Glomerular endothelial cell (primary cell): ENCODE data around the gene TTLL10. TPM values are rescaled to one million over a fixed set of nuclear protein-coding genes. Genes with fewer than 3 reads are reported as not detected.

Source experiments
- DNase-seq: peaks from one replicate; pipeline ENCODE4 v3.0.0-alpha.2; 2011; ENCODE audit warnings: low read depth, low spot score; ENCODE audit errors: extremely low read depth
- total RNA-seq: library from RNA; depleted of rRNA; stranded (reverse); fragments of >200 nt; gene quantifications from 2 replicates; pipeline ENCODE4 v1.2.3, GENCODE V29; 2015

The TTLL10 gene
- total RNA-seq, 1 donor from 2014 or later: not detected

DNA sequence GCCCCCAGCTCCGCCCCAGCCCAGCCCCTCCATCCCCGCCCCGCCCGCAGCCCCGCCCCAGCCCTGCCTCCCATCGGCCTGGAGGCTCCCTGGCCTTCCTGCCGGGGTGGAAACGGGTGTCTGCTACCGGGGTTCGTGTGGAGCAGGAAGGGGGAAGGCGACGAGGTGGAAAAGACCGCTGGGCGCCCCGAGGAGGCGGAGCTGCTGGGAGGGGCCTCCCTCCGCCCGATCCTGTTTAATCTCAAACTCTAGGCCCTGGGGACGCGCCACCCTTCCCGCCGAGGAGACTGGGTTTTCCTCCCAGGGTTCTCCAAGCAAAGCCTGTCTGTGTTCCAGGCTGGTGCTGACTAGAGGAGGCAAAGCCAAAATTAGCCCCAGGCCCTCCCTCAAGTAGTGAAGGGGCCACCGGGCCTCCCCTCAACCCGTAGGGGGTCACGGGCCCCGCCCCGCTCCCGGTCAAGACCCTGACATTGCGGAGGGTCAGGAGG lies 16.2 kb upstream of the TTLL10 start:
- no peak for DNase-seq

DNA sequence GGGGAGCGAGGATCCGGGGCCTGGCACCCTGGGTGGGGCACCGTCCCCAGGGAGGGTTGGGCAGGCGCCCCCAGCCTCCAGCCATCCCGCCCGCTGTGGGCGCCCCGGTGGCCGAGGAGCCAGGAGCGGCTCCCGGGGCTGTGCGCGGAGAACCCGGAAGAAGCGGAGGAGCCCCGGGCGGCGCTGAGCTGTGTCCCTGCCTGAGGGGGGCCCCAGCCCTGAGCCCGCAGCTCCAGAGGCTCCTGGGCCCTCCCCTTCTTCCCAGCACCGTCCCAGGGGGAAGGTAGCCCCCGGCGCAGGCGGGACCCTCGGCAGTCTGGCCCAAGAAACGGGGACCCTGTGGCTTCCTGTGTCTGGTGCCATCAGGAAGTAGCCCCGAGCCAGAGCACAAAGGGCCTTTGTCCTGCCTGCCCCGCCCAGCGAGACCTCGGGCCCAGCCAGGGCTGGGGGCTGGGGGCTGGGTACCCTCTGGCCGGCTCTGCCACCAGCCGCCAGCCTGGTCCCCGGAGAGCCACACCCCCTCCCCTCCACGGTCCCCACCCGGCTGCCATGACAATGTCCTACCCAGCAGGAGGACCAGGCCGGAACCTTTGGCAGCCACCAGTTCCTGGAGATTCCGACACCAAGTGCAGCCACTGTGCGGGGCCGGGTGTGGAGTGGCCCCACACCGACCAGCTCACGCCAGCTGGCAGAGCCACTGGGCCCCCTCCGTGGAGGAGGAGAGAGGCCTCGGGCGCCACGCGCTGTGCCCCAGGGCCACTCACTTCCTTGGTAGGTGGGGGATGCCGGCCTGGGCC lies 15.6 kb upstream of the TTLL10 start:
- no peak for DNase-seq

- DNase-seq: no peak
These were observed 13.3 kb upstream of the TTLL10 start for GRCh38 chr1:1160281-1160930.

DNA sequence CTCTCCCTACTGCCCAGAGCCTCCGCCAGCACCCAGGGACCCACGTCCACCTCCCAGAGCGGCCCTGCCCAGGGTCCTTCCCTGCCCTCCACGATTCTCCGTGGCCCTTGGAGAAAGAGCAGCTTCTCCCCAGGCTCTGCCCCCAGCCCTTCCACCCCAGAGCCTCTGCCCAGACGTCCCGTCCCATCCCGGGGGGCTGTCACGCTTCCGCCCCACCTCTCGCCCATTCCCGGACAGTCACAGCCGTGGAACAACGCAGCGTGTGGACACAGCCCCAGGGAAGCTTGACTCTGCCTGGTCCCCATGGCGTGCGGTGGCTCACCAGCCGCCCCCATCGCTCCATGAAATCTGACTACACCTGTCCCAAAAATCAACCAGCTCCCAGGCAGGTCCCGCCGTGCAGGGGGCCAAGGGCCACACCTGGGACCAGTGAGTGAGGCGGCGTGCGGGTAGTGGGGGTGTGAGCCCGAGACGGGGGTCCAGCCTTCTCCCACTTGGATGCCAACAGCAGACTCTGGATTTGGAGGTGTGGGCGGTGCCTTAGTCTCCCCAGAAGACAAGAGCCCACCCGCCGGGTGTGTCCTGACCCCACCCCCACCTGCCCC lies 12.5 kb upstream of the TTLL10 start:
- DNase-seq: no peak

DNA sequence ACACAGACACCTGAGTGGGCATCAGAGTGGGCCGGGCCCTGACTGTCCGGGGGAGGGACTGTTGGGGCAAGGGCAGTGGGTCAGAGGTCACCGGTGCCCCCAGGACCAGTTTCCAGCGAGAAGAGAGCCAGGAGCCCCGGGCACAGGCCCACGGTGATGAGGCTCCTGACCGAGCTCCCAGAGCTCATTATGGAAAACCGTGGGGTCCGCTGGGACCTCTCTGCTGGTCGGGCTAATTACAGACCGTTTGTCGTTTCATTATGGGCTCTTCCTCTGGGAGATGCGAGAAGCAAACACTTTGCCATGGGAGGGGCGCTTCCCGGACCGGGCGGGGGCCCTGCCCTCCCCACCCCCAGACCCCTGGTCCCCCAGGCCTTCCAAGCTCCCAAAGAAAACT lies 12.0 kb upstream of the TTLL10 start:
- DNase-seq: no peak

- DNase-seq: no peak
These were observed 10.8 kb upstream of the TTLL10 start for GRCh38 chr1:1162597-1163537.

DNA sequence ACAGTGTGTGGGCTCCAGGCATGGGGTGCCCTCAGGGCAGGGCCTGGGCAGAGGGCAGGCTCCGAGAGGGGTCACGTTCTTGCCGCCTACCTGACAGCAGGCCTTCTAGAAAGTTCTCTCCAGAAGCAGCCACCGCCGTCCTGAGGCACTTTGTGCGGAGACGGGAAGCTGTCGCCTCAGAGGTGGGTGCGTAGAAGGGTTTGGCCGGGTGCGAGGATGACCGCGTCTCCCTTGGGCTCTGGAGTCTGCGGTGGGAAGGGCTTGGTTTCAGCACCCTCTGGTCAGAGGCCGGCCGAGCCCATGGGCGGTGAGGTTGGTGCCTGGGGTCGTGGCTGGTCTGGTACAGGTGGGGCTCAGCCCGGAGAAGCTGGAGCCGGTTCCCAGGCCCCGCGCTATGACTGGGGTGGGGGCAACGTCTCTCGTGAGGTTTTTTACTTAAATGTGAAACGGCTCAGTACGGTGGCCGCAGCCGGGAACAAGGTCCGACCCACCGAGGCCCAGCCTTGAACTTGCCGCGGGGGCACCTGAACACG lies 10.1 kb upstream of the TTLL10 start:
- no peak for DNase-seq

GRCh38 chr1:1164361-1164700 lies 9.3 kb upstream of the TTLL10 start:
- DNase-seq: no peak

DNA sequence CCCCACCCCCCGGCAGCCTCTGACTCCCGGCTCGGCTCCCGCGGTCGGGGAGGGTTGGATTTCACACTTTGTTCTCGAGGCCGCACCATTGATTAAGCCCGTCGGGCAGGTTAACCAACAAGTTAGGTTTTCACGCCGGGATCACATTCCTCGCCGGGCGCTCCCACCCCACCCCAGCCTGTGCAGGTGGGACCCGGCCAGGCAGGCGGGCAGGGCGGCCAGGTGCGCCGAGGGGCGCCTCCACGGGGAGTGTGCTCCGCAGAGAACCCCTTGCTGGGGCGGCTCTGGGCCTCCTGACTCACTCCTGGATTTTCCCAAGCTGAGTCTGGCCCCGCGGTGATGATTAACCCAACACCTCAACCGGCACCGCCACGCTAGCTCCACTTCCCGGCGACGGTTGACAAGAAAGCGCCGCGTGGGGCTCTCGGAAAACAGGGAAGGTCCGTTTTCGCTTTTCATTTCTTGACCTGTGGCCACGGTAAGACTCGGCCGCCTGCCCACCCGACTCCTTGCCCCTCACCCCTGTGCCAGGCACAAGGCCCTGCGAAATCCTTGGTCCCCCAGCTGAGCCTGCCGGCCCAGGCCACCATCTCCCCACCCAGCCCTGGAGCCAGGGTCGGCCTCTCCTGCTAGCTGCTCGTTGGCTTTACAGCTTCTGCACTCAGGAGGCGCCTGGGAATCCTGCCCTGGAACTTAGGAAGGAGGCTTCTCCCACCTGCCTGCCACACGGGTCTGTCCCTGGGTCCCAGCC lies 8.8 kb upstream of the TTLL10 start:
- no peak for DNase-seq

DNA sequence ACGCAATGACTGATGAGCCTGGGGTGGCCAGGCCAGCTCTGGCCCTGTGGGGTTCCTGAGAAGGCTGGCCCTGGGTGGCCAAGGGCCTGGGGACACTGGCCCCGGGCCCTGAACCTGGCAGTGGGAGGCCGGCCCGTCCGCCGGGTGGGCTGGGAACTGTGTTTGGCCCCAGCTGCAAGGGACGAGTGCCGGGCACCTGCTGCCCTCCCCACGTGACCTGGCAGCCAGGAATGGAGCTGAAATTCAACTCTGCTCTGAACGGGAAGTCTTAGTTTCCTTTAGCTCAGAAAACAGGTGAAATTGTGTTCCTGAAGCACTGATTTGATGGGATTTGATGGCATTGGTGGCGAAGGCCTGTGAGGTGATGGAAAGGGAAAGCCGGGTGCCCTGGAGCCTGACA lies 8.2 kb upstream of the TTLL10 start:
- DNase-seq: no peak

DNA sequence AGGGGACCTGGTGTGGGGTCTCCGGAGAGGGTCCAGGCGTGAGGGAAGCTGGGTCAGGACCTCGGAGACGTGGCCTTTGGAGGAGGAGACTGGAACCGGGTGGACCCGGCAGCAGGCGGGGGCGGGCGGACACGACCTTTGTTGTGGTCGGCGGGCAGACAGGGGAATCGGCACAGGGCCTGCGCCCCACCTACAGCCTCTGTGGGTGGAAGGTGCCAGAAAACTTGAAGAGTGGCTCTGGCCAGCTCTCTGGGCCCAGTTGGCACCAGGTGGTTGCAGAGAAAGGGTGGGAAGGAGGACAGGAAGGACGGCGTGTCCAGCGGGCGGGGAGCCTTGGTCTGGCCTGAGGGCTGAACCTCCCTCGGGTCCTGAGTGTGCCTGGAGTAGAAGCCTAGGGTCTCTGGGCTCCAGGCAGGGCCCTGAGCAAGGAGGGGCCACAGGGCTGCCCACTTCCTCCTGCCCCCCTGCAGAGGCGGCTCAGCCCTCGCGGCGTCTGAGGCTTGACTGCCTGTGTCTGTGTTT lies 7.7 kb upstream of the TTLL10 start:
- no peak for DNase-seq

- no peak for DNase-seq
These were observed 6.9 kb upstream of the TTLL10 start for GRCh38 chr1:1166642-1167397.

DNA sequence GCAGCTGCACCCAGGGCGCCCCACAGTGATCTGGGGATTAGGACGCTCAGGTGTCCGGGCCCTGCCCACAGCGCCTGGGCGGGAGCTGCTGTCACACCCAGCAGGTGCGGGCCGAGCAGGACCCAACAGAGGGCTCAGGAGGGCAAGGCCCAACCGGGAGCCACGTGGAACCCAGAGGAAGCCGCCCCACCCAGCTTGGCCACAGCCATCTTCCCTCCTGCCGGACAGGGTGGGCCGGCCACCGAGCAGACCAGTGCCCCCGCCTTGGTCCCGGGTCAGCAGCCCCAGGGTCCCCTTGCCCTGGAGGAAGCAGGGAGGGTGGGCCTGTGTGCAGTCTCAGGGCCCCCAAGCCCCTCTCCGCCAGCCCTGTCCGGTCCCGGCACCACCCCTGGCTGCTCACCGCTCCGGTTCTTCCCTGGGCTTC lies 6.3 kb upstream of the TTLL10 start:
- DNase-seq: no peak

DNA sequence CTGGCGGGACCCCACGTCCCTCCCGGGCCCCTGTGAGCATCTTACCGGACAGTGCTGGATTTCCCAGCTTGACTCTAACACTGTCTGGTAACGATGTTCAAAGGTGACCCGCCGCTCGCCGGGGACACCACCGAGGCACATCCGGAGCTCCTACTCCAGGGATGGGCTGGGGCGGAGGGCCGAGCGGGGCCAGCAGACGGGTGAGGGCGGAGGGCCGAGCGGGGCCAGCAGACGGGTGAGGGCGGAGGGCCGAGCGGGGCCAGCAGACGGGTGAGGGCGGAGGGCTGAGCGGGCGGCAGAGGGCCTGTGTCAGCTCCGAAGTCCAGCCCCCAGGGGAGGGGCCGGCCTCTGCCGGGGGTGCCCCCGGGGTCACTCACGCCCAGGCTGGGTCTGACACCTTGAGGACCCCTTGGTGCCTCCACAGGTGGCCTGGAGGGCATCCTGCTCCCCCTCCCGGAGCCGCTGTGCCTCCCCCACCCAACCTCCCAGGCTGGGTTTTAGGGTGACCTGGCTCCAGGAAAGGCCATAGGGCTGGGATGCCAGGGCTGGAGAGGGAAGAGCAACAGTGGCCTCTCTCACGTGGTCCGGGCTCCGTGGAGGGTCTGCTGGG lies 5.7 kb upstream of the TTLL10 start:
- DNase-seq: no peak

DNA sequence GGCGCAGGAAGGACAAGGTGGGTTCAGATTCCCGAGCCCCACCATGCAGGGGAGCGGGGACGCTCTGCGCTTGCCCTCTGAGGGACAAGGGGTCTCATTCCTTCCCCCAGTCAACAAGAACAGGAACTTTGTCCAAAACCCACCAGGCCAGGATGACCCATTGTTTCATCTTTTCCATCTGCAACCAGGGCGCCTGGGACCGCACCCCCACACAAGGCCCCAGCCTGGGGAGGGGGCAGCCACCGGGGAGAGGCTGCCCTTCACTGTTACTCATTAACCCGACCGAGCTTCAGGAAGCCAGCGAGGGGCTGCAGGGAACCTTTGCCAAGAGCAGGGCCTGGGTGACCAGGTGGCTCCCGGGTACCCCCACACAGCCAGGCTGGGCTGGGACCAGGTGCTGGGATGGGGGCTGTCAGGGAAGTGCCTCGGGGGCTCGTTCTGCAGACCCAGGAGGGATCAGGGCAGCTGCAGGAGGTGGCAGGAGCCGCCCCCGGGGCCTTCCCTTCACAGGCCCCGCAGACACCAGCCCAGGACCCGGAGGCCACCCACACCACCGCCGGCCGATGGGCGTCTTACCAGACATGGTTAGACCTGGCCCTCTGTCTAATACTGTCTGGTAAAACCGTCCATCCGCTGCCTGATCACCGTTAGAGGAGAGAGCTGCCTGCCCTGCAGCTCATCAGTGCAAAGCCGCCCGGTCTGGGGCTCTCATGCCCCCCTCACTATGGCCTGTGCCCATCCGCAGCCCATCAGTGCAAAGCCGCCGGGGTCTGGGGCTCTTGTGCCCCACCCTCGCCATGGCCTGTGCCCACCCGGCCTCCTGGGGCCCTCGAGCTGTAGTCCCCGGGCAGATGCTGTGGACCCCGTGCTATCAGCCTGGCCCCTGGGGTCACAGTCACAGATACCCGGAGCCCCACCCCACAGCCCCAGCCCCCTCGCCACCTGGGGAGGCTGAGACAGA lies 4.9 kb upstream of the TTLL10 start:
- no peak for DNase-seq

GRCh38 chr1:1169429-1170214 lies 4.1 kb upstream of the TTLL10 start:
- DNase-seq: no peak
